ENCODE data around the gene RPS18.

- TF ChIP-seq POLR2A (IDR thresholded peaks at IDR 0.05; ENCODE audit: low read length) (no peak), GATA1 (IDR thresholded peaks at IDR 0.05; ENCODE audit: low read depth, low read length) (no peak)
These were observed 1.5 kb downstream of the RPS18 start for GRCh38 chr6:33273129-33273923.

Measured in erythroblast (primary cell).